D721Med (cell line): ENCODE data around the gene PRRC2B.
"Not testable (repeated sequence)": the region's sequence is repeated elsewhere in the genome, so short reads cannot be mapped to it uniquely, and the experiment has no call there.

Source experiments
- DNase-seq: peaks from one replicate; pipeline ENCODE4 v3.0.0; 2011; ENCODE audit warnings: low spot score; ENCODE audit not compliant: insufficient read length
- FAIRE-seq: peaks from 2 replicates; lab custom pipeline; 2011; peaks lifted over from hg19 to GRCh38; lab: Jason Lieb, UNC
- TF ChIP-seq, protein P1 (sequence below): IDR thresholded peaks from 2 replicates; pipeline ENCODE4 v1.5.1; 2012; ENCODE audit warnings: mild to moderate bottlenecking, control low read depth; ENCODE audit not compliant: insufficient read depth; ENCODE audit errors: missing control alignments

Gene PRRC2B

DNA sequence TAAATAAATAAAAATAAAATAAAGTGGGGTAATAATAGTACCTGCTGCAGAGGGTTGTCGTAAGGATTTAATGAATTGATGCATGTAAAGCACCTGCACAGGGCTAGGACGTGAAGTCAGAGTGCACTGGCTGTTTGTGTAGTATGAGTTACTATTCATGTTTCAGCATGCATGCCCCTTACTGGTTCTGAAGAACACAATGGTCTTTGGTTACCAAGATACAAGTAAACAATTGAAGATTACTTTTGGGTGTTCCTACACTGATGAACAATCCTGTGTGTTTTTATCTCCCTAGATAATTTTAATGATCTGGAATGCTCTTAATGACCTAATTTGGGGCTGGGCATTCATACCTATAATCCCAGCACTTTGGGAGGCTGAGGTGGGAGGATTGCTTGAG lies 23.2 kb upstream of the PRRC2B start:
- FAIRE-seq: no peak
- TF ChIP-seq, protein P1, sequence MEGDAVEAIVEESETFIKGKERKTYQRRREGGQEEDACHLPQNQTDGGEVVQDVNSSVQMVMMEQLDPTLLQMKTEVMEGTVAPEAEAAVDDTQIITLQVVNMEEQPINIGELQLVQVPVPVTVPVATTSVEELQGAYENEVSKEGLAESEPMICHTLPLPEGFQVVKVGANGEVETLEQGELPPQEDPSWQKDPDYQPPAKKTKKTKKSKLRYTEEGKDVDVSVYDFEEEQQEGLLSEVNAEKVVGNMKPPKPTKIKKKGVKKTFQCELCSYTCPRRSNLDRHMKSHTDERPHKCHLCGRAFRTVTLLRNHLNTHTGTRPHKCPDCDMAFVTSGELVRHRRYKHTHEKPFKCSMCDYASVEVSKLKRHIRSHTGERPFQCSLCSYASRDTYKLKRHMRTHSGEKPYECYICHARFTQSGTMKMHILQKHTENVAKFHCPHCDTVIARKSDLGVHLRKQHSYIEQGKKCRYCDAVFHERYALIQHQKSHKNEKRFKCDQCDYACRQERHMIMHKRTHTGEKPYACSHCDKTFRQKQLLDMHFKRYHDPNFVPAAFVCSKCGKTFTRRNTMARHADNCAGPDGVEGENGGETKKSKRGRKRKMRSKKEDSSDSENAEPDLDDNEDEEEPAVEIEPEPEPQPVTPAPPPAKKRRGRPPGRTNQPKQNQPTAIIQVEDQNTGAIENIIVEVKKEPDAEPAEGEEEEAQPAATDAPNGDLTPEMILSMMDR: no peak
- no peak for DNase-seq

GRCh38 chr9:131372599-131372973 lies 21.3 kb upstream of the PRRC2B start:
- not testable (repeated sequence) for DNase-seq, FAIRE-seq

DNA sequence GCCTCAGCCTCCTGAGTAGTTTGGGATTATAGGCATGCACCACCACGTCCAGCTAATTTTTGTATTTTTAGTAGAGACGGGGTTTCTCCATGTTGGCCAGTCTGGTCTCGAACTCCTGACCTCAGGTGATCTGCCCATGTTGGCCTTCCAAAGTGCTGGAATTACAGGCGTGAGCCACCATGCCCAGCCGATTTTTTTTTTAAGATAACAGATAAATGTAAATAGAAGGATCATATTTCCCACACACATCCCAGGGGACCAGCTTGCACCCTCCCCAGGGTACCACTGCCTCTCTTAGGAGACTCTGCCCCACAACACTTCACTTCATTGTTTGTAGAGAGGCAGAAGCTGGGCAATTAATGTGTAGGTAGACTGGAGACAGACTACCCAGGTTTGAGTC lies 19.2 kb upstream of the PRRC2B start:
- not testable (repeated sequence) for DNase-seq, FAIRE-seq

GRCh38 chr9:131379056-131379455 lies 14.8 kb upstream of the PRRC2B start:
- TF ChIP-seq, protein P1: no peak
- FAIRE-seq (no peak), DNase-seq (no peak)

- TF ChIP-seq, protein P1: no peak
- DNase-seq: peak; percentile 54
- no peak for FAIRE-seq
Observed at GRCh38 chr9:131382850-131383729, 10.8 kb upstream of the PRRC2B start.

GRCh38 chr9:131385296-131385695 lies 8.6 kb upstream of the PRRC2B start:
- DNase-seq (no peak), FAIRE-seq (no peak)
- TF ChIP-seq, protein P1: no peak

DNA sequence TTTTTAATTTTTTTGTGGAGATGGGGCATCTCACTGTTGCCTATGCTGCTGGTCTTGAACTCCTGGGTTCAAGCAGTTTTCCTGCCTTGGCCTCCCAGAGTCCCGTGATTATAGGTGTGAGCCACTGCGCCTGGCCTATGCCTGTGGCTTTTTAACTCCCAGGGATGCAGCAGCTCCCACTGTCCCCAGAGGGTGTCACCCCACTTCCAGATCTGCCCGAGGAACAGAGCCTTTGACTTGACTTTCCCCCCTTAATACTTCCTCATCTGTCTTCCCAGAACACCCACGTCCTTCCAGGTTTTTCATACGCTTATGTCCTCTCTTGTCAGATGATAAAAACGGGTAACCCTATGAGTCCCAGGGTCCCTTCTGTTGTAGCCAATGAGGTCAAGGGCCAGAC lies 7.6 kb upstream of the PRRC2B start:
- TF ChIP-seq, protein P1: no peak
- DNase-seq: no peak
- no peak for FAIRE-seq

DNA sequence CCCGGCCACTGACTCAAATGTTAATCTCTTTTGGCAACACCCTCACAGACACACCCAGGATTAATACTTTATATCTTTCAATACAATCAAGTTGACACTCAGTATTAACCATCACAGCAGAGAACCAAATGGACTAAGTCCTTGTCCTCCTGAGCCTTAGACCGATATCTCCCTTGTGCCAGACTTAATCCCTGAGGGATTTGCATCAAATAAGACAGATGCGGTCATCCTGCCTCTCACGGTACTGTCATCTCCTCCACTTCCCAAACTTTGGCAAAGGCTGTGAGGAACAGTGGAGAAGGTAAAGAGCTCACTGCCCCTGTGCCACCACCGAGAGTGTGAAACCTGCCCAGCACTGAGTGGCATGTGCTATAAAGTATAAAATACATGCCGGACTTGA lies 6.5 kb upstream of the PRRC2B start:
- FAIRE-seq: peak; percentile 6
- TF ChIP-seq, protein P1: no peak
- DNase-seq: peak; percentile 52
